ENCODE results near the gene FARP1.

Gene FARP1

DNA sequence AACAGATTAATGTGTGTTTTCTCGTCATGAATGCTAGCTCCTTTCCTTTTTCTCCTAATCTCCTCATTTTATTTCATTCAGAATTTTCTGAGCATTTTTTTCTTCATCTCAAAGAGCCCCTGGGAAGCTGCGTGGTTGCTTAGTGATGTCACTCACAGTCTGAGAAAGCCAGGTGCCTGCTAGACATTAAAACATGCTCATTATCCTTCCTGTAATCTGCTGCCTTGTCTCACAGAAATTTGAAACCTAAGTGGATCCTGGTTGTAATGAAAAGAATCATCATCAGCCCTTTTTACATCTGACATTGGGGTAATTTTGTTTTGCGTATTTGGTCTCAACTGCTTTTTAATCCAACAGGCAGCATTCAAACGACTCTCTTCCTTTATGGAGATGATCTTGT, 142.4 kb downstream of the FARP1 start:
- H3K4me3 ChIP-seq (ENCODE audit: low read length) = no peak overlapping the region
- TF ChIP-seq EZH2phosphoT487 (IDR thresholded peaks at IDR 0.05; ENCODE audit: borderline replicate concordance, low read length) = no peak
- TF ChIP-seq, protein P1, sequence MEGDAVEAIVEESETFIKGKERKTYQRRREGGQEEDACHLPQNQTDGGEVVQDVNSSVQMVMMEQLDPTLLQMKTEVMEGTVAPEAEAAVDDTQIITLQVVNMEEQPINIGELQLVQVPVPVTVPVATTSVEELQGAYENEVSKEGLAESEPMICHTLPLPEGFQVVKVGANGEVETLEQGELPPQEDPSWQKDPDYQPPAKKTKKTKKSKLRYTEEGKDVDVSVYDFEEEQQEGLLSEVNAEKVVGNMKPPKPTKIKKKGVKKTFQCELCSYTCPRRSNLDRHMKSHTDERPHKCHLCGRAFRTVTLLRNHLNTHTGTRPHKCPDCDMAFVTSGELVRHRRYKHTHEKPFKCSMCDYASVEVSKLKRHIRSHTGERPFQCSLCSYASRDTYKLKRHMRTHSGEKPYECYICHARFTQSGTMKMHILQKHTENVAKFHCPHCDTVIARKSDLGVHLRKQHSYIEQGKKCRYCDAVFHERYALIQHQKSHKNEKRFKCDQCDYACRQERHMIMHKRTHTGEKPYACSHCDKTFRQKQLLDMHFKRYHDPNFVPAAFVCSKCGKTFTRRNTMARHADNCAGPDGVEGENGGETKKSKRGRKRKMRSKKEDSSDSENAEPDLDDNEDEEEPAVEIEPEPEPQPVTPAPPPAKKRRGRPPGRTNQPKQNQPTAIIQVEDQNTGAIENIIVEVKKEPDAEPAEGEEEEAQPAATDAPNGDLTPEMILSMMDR (IDR thresholded peaks at IDR 0.05; ENCODE audit: low read depth, low read length, poor library complexity, severe bottlenecking) = no peak
- no peaks in the 10 kb centered on the region for H4K20me1 ChIP-seq (ENCODE audit: control insufficient read depth, insufficient read depth, low read depth, low read length)
- H3K79me2 ChIP-seq (ENCODE audit: control insufficient read depth, low read length) = no peaks in the 10 kb centered on the region
- H3K36me3 ChIP-seq (ENCODE audit: control insufficient read depth, low read length) = no peaks in the 10 kb centered on the region
- H3K9me3 ChIP-seq (ENCODE audit: control insufficient read depth, insufficient read depth, low read length) = no peaks in the 10 kb centered on the region
- no peak overlapping the region for H3K27ac ChIP-seq (ENCODE audit: low read depth, low read length)
- no peaks in the 10 kb centered on the region for H3K9me2 ChIP-seq (replicated peaks; ENCODE audit: control insufficient read depth, low read length)
- H3K4me2 ChIP-seq (ENCODE audit: low read length) = no peak overlapping the region
- 0 out of 2 replicates have a peak, but pooled peaks cover under 1% of the 10 kb centered on the region for H3K4me1 ChIP-seq (ENCODE audit: control insufficient read depth, low read length)
- no peaks in the 10 kb centered on the region for H3F3A ChIP-seq (ENCODE audit: control insufficient read depth, insufficient read depth)
- H3K27me3 ChIP-seq (ENCODE audit: control insufficient read depth, low read length) = peaks cover 2% of the 10 kb centered on the region; the same call in 1 of the 2 replicates

DNA sequence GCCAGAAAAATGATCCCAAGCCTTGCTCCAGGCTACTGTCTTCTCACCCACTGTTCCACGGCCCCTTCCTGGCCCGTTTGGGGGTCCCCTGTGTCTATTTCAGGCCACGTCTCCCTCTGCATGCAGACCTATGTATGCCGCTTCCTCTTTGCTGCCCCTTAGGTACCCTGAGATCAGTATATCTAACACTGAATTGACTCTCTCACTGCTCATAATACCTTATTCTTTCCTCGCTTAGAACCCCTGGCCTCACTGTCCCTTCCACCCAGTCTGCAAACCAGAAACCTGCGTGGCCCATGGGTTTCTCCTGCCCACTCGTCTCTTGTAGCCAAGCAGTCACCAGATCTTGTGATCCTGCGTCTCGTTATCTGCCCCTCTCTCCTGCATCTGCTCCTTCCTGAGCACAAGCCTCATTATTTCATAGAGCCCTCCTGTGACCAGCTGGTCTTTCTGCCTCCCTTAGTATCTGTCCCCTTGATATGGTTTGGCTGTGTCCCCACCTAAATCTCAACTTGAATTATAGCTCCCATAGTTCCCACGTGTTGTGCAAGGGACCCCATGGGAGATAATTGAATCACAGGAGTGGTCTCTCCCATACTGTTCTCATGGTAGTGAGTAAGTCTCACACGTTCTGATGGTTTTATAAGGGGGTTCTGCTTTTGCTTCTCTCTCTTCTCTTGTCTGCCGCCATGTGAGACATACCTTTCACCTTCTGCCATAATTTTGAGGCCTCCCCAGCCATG, 143.1 kb downstream of the FARP1 start:
- Histone ChIP-seq H4K20me1 (ENCODE audit: control insufficient read depth, insufficient read depth, low read depth, low read length) (no peaks in the 10 kb centered on the region), H3K27me3 (ENCODE audit: control insufficient read depth, low read length) (peaks cover 2% of the 10 kb centered on the region; the same call in 1 of the 2 replicates), H3K4me3 (ENCODE audit: low read length) (no peak overlapping the region), H3K4me2 (ENCODE audit: low read length) (no peak overlapping the region), H3K79me2 (ENCODE audit: control insufficient read depth, low read length) (no peaks in the 10 kb centered on the region), H3K4me1 (ENCODE audit: control insufficient read depth, low read length) (no peaks in the 10 kb centered on the region), H3K9me2 (replicated peaks; ENCODE audit: control insufficient read depth, low read length) (no peaks in the 10 kb centered on the region), H3F3A (ENCODE audit: control insufficient read depth, insufficient read depth) (no peaks in the 10 kb centered on the region), H3K27ac (ENCODE audit: low read depth, low read length) (no peak overlapping the region), H3K9me3 (ENCODE audit: control insufficient read depth, insufficient read depth, low read length) (no peaks in the 10 kb centered on the region), H3K36me3 (ENCODE audit: control insufficient read depth, low read length) (no peaks in the 10 kb centered on the region)
- TF ChIP-seq, protein P1 (IDR thresholded peaks at IDR 0.05; ENCODE audit: low read depth, low read length, poor library complexity, severe bottlenecking) = no peak
- no peak for TF ChIP-seq EZH2phosphoT487 (IDR thresholded peaks at IDR 0.05; ENCODE audit: borderline replicate concordance, low read length)

DNA sequence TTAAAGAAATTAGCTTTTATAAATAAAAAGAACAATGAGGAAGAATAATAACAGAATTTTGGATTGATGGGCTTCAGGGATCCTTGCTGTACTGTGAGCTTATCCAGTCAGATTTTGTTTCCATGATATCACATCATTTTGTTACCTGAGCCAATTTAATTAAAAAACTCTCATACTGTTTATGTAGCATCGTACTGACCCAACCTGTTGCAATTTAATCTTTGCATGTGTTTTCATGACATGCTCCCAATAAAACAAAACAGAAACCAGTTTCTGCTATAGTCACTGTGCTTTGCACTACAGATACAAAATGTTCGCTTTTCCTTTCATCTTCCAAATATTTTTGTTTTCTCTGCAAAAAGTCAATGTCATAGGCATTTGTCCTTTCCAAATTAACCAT, 143.9 kb downstream of the FARP1 start:
- TF ChIP-seq, protein P1 (IDR thresholded peaks at IDR 0.05; ENCODE audit: low read depth, low read length, poor library complexity, severe bottlenecking) = no peak
- no peak for TF ChIP-seq EZH2phosphoT487 (IDR thresholded peaks at IDR 0.05; ENCODE audit: borderline replicate concordance, low read length)
- peaks cover 2% of the 10 kb centered on the region; the same call in 1 of the 2 replicates for H3K27me3 ChIP-seq (ENCODE audit: control insufficient read depth, low read length)
- no peaks in the 10 kb centered on the region for H4K20me1 ChIP-seq (ENCODE audit: control insufficient read depth, insufficient read depth, low read depth, low read length)
- no peaks in the 10 kb centered on the region for H3K9me2 ChIP-seq (replicated peaks; ENCODE audit: control insufficient read depth, low read length)
- no peaks in the 10 kb centered on the region for H3F3A ChIP-seq (ENCODE audit: control insufficient read depth, insufficient read depth)
- H3K4me2 ChIP-seq (ENCODE audit: low read length) = no peak overlapping the region
- no peaks in the 10 kb centered on the region for H3K4me1 ChIP-seq (ENCODE audit: control insufficient read depth, low read length)
- H3K9me3 ChIP-seq (ENCODE audit: control insufficient read depth, insufficient read depth, low read length) = no peaks in the 10 kb centered on the region
- H3K36me3 ChIP-seq (ENCODE audit: control insufficient read depth, low read length) = no peaks in the 10 kb centered on the region
- H3K79me2 ChIP-seq (ENCODE audit: control insufficient read depth, low read length) = no peaks in the 10 kb centered on the region
- no peak overlapping the region for H3K4me3 ChIP-seq (ENCODE audit: low read length)
- H3K27ac ChIP-seq (ENCODE audit: low read depth, low read length) = no peak overlapping the region

All from DOHH2 (cell line).